B cell (primary cell): Measurements from ENCODE around the gene PRKN. TPM values are rescaled to one million over a fixed set of nuclear protein-coding genes. Genes with fewer than 3 reads are reported as not detected.

Experiments
- ATAC-seq: fragments of 200-7000 bp; cut with Tn5 transposase; one replicate; pipeline ENCODE4 v1.10.0; 2021; ENCODE audit warnings: low read depth, mild to moderate bottlenecking, moderate number of reproducible peaks, moderate library complexity
- CTCF ChIA-PET: fragments of 350-600 bp; sonication (Branson Sonifier 250); formaldehyde crosslinking; loops from one replicate; lab custom pipeline; 2021; ENCODE audit warnings: antibody characterized with exemption, inconsistent platforms; lab: Charles Lee
- POLR2A ChIA-PET: fragments of 350-600 bp; sonication (Branson Sonifier 250); formaldehyde crosslinking; loops from one replicate; lab custom pipeline; 2021; ENCODE audit warnings: antibody characterized with exemption; lab: Charles Lee
- DNase-seq: peaks from one replicate; pipeline ENCODE4 v3.0.0; 2013
- H2AFZ ChIP-seq: 2 replicates; pipeline ENCODE4 v1.6.1; 2012; ENCODE audit warnings: mild to moderate bottlenecking, low read depth, low read length; ENCODE audit not compliant: insufficient read depth, poor library complexity, severe bottlenecking
- H3K27ac ChIP-seq, 2 donors: 1 replicate in 1 of 2; 2 replicates in 1 of 2; pipeline ENCODE4 v1.5.1; 2012 to 2013; ENCODE audit warnings: low read length in 2 of 2, mild to moderate bottlenecking in 2 of 2, moderate library complexity in 1 of 2
- H3K27me3 ChIP-seq, 4 experiments: fragments of 200-600 bp in 1 of 4; sonication (generic) in 1 of 4; replicated peaks in 1 of 4; 1 replicate in 2 of 4; 2 replicates in 2 of 4; pipeline versions ENCODE4 v1.6.1 to v1.7.0; 2013 to 2016; ENCODE audit warnings: low read length in 3 of 4, mild to moderate bottlenecking in 2 of 4, mixed read lengths in 1 of 4, moderate library complexity in 1 of 4; ENCODE audit not compliant: insufficient read depth in 4 of 4, control insufficient read depth in 3 of 4; ENCODE audit errors: control extremely low read depth in 1 of 4
- H3K36me3 ChIP-seq, 2 experiments: replicated peaks in 1 of 2; 1 replicate in 1 of 2; 2 replicates in 1 of 2; pipeline versions ENCODE4 v1.6.1 to v1.7.1; 2013; ENCODE audit warnings: low read length in 1 of 2; ENCODE audit not compliant: insufficient read depth in 2 of 2, control insufficient read depth in 1 of 2; ENCODE audit errors: control extremely low read depth in 1 of 2, extremely low read depth in 1 of 2
- H3K4me1 ChIP-seq, 2 donors: fragments of 200-600 bp in 1 of 2; sonication (generic) in 1 of 2; 1 replicate in 1 of 2; 2 replicates in 1 of 2; pipeline versions ENCODE4 v1.5.1 to v1.6.1; 2013 to 2017; ENCODE audit warnings: low read length in 2 of 2; ENCODE audit not compliant: control insufficient read depth in 2 of 2, insufficient read depth in 2 of 2
- H3K4me2 ChIP-seq: replicated peaks from 2 replicates; pipeline ENCODE3; 2012; ENCODE audit warnings: mild to moderate bottlenecking, low read depth, low read length; ENCODE audit not compliant: poor library complexity, severe bottlenecking
- H3K4me3 ChIP-seq, 5 experiments: fragments of 200-600 bp in 1 of 5; sonication (generic) in 1 of 5; 1 replicate in 3 of 5; 2 replicates in 2 of 5; pipeline versions ENCODE4 v1.5.1 to v1.7.0; 2011 to 2016; ENCODE audit warnings: low read length in 4 of 5, mild to moderate bottlenecking in 4 of 5, low read depth in 2 of 5, control low read depth in 1 of 5, moderate library complexity in 1 of 5; ENCODE audit not compliant: insufficient read depth in 1 of 5; ENCODE audit errors: control extremely low read depth in 1 of 5, extremely low read depth in 1 of 5
- H3K79me2 ChIP-seq: fragments of 200-600 bp; sonication (generic); one replicate; pipeline ENCODE4 v1.6.0; 2016; ENCODE audit warnings: low read length; ENCODE audit not compliant: control insufficient read depth, insufficient read depth
- H3K9ac ChIP-seq: fragments of 200-600 bp; sonication (generic); 2 replicates; pipeline ENCODE4 v1.6.1; 2017; ENCODE audit warnings: mild to moderate bottlenecking, low read length, moderate library complexity
- H3K9me3 ChIP-seq, 3 donors: one replicate each; pipeline versions ENCODE4 v1.6.1 to v1.7.1; 2013; ENCODE audit warnings: low read length in 2 of 3; ENCODE audit not compliant: control insufficient read depth in 2 of 3, insufficient read depth in 1 of 3; ENCODE audit errors: control extremely low read depth in 1 of 3
- H4K20me1 ChIP-seq: 2 replicates; pipeline ENCODE4 v1.6.0; 2012; ENCODE audit warnings: mild to moderate bottlenecking, low read length; ENCODE audit not compliant: insufficient read depth, control insufficient read depth, poor library complexity, severe bottlenecking
- H3K27ac Mint-ChIP-seq: one replicate; pipeline ENCODE4 v1.8.0; 2021; ENCODE audit warnings: mixed read lengths
- H3K27me3 Mint-ChIP-seq: one replicate; pipeline ENCODE4 v1.8.0; 2021; ENCODE audit warnings: mixed read lengths
- H3K4me1 Mint-ChIP-seq: one replicate; pipeline ENCODE4 v1.8.0; 2021; ENCODE audit warnings: mixed read lengths
- H3K4me3 Mint-ChIP-seq: one replicate; pipeline ENCODE4 v1.8.0; 2021; ENCODE audit warnings: mixed read lengths
- H3K9me3 Mint-ChIP-seq: one replicate; pipeline ENCODE4 v1.8.0; 2022; ENCODE audit warnings: mixed read lengths; ENCODE audit not compliant: insufficient read depth
- EZH2 ChIP-seq: IDR thresholded peaks from 2 replicates; pipeline ENCODE4 v1.6.1; 2012; ENCODE audit warnings: borderline replicate concordance, low read depth, mild to moderate bottlenecking, moderate library complexity, low read length; ENCODE audit not compliant: insufficient read depth, poor library complexity, severe bottlenecking
- WGBS: methylation state at CpG from one replicate; pipeline ENCODE4 v1.1.5; 2013; ENCODE audit warnings: missing lambda C conversion rate; ENCODE audit not compliant: insufficient coverage; 5-methylcytosine and 5-hydroxymethylcytosine counted together
- intact Hi-C: fragments of 100-400 bp; cut with micrococcal nuclease; formaldehyde crosslinking; loops from one replicate; pipeline ENCODE4 v1.10.0; 2022
- polyA plus RNA-seq: library from polyadenylated mRNA; depleted of rRNA; stranded (reverse); fragments of >200 nt; gene quantifications from 2 replicates; pipeline ENCODE4 v1.2.3, GENCODE V29; 2012
- total RNA-seq, 2 donors: library from RNA; stranded (reverse); fragments of 120-200 nt in 1 of 2; gene quantifications; 1 replicate in 1 of 2; 2 replicates in 1 of 2; pipeline versions ENCODE4 v1.2.3 to v1.2.4, GENCODE V29; 2013 to 2022
- TF ChIP-seq, protein P1 (sequence below): fragments of 200-600 bp; IDR thresholded peaks from one replicate; pipeline ENCODE4 v1.8.0; 2022; ENCODE audit warnings: antibody characterized with exemption, mild to moderate bottlenecking

The PRKN gene
- total and polyA plus RNA-seq, 2 donors (not counting 1 experiment from before 2014, with no cell fraction given) = 1.6 to 6.2 TPM

- DNase-seq (no peak), ATAC-seq (no peak)
- no peak overlapping the region for H3K9ac ChIP-seq
- no peaks in the 10 kb centered on the region for H3K27me3 ChIP-seq
- Mint-ChIP-seq H3K27ac (no peak overlapping the region), H3K9me3 (no peaks in the 10 kb centered on the region), H3K27me3 (no peaks in the 10 kb centered on the region), H3K4me1 (no peaks in the 10 kb centered on the region), H3K4me3 (no peak overlapping the region)
- no peak overlapping the region for H3K4me3 ChIP-seq
- no peaks in the 10 kb centered on the region for H3K4me1 ChIP-seq
- no CpG with 5 or more reads among the region's 3 CpGs for WGBS
- no peak overlapping the region for H3K27ac ChIP-seq
- H3K79me2 ChIP-seq = no peaks in the 10 kb centered on the region
- H3K9me3 ChIP-seq = no peaks in the 10 kb centered on the region
- H3K4me2 ChIP-seq = no peak overlapping the region
- intact Hi-C loops = no loop called here
- POLR2A ChIA-PET = no interaction called here
- no peaks in the 10 kb centered on the region for H3K36me3 ChIP-seq
- no peak overlapping the region for H2AFZ ChIP-seq
- no peaks in the 10 kb centered on the region for H4K20me1 ChIP-seq
- CTCF ChIA-PET = no interaction called here
- TF ChIP-seq, protein P1, sequence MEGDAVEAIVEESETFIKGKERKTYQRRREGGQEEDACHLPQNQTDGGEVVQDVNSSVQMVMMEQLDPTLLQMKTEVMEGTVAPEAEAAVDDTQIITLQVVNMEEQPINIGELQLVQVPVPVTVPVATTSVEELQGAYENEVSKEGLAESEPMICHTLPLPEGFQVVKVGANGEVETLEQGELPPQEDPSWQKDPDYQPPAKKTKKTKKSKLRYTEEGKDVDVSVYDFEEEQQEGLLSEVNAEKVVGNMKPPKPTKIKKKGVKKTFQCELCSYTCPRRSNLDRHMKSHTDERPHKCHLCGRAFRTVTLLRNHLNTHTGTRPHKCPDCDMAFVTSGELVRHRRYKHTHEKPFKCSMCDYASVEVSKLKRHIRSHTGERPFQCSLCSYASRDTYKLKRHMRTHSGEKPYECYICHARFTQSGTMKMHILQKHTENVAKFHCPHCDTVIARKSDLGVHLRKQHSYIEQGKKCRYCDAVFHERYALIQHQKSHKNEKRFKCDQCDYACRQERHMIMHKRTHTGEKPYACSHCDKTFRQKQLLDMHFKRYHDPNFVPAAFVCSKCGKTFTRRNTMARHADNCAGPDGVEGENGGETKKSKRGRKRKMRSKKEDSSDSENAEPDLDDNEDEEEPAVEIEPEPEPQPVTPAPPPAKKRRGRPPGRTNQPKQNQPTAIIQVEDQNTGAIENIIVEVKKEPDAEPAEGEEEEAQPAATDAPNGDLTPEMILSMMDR = no peak
Observed at GRCh38 chr6:162389343-162390085, 338.1 kb downstream of the PRKN start.

- Histone ChIP-seq H3K27ac (no peak overlapping the region), H3K4me3 (no peak overlapping the region), H3K4me2 (no peak overlapping the region), H3K4me1 (no peaks in the 10 kb centered on the region), H3K9ac (no peak overlapping the region), H3K9me3 (no peaks in the 10 kb centered on the region), H3K79me2 (no peaks in the 10 kb centered on the region), H3K27me3 (no peaks in the 10 kb centered on the region), H2AFZ (no peak overlapping the region), H3K36me3 (no peaks in the 10 kb centered on the region), H4K20me1 (no peaks in the 10 kb centered on the region)
- CTCF ChIA-PET = no interaction called here
- no peaks in the 10 kb centered on the region for H3K4me1 Mint-ChIP-seq
- no peaks in the 10 kb centered on the region for H3K27me3 Mint-ChIP-seq
- H3K4me3 Mint-ChIP-seq = no peak overlapping the region
- intact Hi-C loops = no loop called here
- DNase-seq (no peak), ATAC-seq (no peak)
- WGBS = 100% methylated on average over 2 of the region's 2 CpGs
- no peak for TF ChIP-seq EZH2
- TF ChIP-seq, protein P1 = no peak
- POLR2A ChIA-PET = no interaction called here
- H3K27ac Mint-ChIP-seq = no peak overlapping the region
- no peaks in the 10 kb centered on the region for H3K9me3 Mint-ChIP-seq
Observed at GRCh38 chr6:162388383-162388777, 339.2 kb downstream of the PRKN start.
